HG02938 (cell line): ENCODE data around the gene CARM1.
"Not testable (repeated sequence)": the region's sequence is repeated elsewhere in the genome, so short reads cannot be mapped to it uniquely, and the experiment has no call there.

Experiments used
- ATAC-seq: cut with Tn5 transposase; IDR thresholded peaks from one replicate; pipeline ENCODE4 v1.9.1; 2021; ENCODE audit warnings: mild to moderate bottlenecking, moderate library complexity; ENCODE audit not compliant: unreplicated experiment

The CARM1 gene

GRCh38 chr19:10927730-10928562 is 56.6 kb downstream of the CARM1 start:
- ATAC-seq: no peak

GRCh38 chr19:10928563-10929401 is 57.4 kb downstream of the CARM1 start, which contains the start of the genes TIMM29 and YIPF2:
TIMM29 (plus strand) TSS chr19:10928811; CDS start chr19:10928823, 12 bp downstream.
YIPF2 (minus strand) TSS chr19:10928639; CDS start chr19:10928410, 229 bp downstream.
- peak; percentile 76 for ATAC-seq

GRCh38 chr19:10929402-10929794 is 58.0 kb downstream of the CARM1 start:
- no peak for ATAC-seq

- ATAC-seq: no peak
Observed at GRCh38 chr19:10935371-10936059, 64.2 kb downstream of the CARM1 start.

GRCh38 chr19:10936661-10937084 is 65.3 kb downstream of the CARM1 start:
- no peak for ATAC-seq

- ATAC-seq: not testable (repeated sequence)
Observed at GRCh38 chr19:10941649-10942048, 70.3 kb downstream of the CARM1 start.

- ATAC-seq: not testable (repeated sequence)
Observed at GRCh38 chr19:10943412-10943811, 72.1 kb downstream of the CARM1 start.

- ATAC-seq: no peak
Observed at GRCh38 chr19:10945264-10945663, 73.9 kb downstream of the CARM1 start.

GRCh38 chr19:10946958-10947657 is 75.8 kb downstream of the CARM1 start:
- no peak for ATAC-seq

GRCh38 chr19:10952809-10953208 is 81.5 kb downstream of the CARM1 start:
- ATAC-seq: no peak

GRCh38 chr19:10959277-10959968 is 88.1 kb downstream of the CARM1 start:
- ATAC-seq: not testable (repeated sequence)

- peak; percentile 62 for ATAC-seq
Observed at GRCh38 chr19:10960314-10961072, 89.1 kb downstream of the CARM1 start, which contains the start of gene SMARCA4. SMARCA4 (plus strand) TSS chr19:10961030; CDS start chr19:10984152, 23,122 bp downstream.

- ATAC-seq: peak; percentile 32
Observed at GRCh38 chr19:10961073-10961860, 89.9 kb downstream of the CARM1 start.

- ATAC-seq: no peak
Observed at GRCh38 chr19:10962863-10963262, 91.5 kb downstream of the CARM1 start.

- no peak for ATAC-seq
Observed at GRCh38 chr19:10963865-10964264, 92.5 kb downstream of the CARM1 start.

GRCh38 chr19:10964903-10965302 is 93.5 kb downstream of the CARM1 start:
- no peak for ATAC-seq

- ATAC-seq: no peak
Observed at GRCh38 chr19:10965398-10965797, 94.0 kb downstream of the CARM1 start.

GRCh38 chr19:10966809-10967208 is 95.5 kb downstream of the CARM1 start:
- ATAC-seq: no peak
